ENCODE results near the gene SAMD1. TPM values are rescaled to one million over a fixed set of nuclear protein-coding genes. Genes with fewer than 3 reads are reported as not detected.
A peak's percentile ranks its signal among the peaks of the same experiment; 100 is the strongest.

Gene SAMD1
- total and polyA plus RNA-seq, 2 of the 13 experiments (the other 11 are each of a cell fraction or from before 2014, with no cell fraction given) = 17.5 to 45.0 TPM

- no peak for TF ChIP-seq FUBP1 (CRISPR knock-in tag; IDR thresholded peaks at IDR 0.05; ENCODE audit: borderline replicate concordance)
- TF ChIP-seq BCL3 (CRISPR knock-in tag; IDR thresholded peaks at IDR 0.05) = no peak
- TF ChIP-seq NFIC (IDR thresholded peaks at IDR 0.05; ENCODE audit: low read length) = no peak
Observed at GRCh38 chr19:14119146-14119545, 28.6 kb upstream of the SAMD1 start (continued).

- H3K36me3 ChIP-seq (replicated peaks in 1 of 2; ENCODE audit: control insufficient read depth in 1 of 2, insufficient read depth in 2 of 2, low read length in 2 of 2) = peaks cover 0 to 4% of the 10 kb centered on the region in 2 experiments; a peak in 1 of 5 replicates
- H3K4me3 ChIP-seq (replicated peaks in 1 of 3; ENCODE audit: insufficient read depth in 1 of 3, low read depth in 2 of 3, low read length in 3 of 3) = peak overlapping the region; percentile 66 to 86 (median 75)
- H3K27ac ChIP-seq (ENCODE audit: extremely low read length, insufficient read depth, low read length) = peak overlapping the region; percentile 96
- FAIRE-seq = peak; percentile 56
- POLR2A ChIA-PET = interaction anchor here (0.6 to 2.5 kb wide), 7 partner anchors 10 to 112 kb away, joined by 3 to 21 read pairs (median 4); partner anchors contain the start of genes ASF1B and RFX1
- H3K4me2 ChIP-seq (ENCODE audit: low read depth, low read length) = peak overlapping the region; percentile 100
- peaks cover 12% of the 10 kb centered on the region for H3K79me2 ChIP-seq (ENCODE audit: insufficient read depth, low read length)
- intact Hi-C loops (cut with micrococcal nuclease; ENCODE audit: unreplicated experiment) = loop anchor here (5.0 kb wide), 1 partner anchor 36 kb away; no protein-coding TSS in a partner anchor
- H3K9me3 ChIP-seq (ENCODE audit: low read length) = no peaks in the 10 kb centered on the region
- DNase-seq (ENCODE audit: low spot score) = peak; percentile 71
- peak; percentile 56 for ATAC-seq
- WGBS (ENCODE audit: low lambda C conversion rate) = 0% methylated on average over 14 of the region's 61 CpGs
- peak overlapping the region; percentile 4 for H2AFZ ChIP-seq (ENCODE audit: low read length)
- CTCF ChIA-PET (ENCODE audit: low intra/inter-chr PET ratio, low total read pairs) = interaction anchor here (1.7 kb wide), 1 partner anchor 19 kb away, joined by 6 read pairs; the partner anchor contains the start of gene ASF1B
- peaks cover 48% of the 10 kb centered on the region for H3K4me1 ChIP-seq (ENCODE audit: insufficient read depth, low read length)
- peak overlapping the region; percentile 89 for H3K9ac ChIP-seq (ENCODE audit: insufficient read depth, low read depth, low read length)
- BruUV-seq (replicated peaks) = no TSS peak
- H4K20me1 ChIP-seq (ENCODE audit: insufficient read depth, low read length) = no peaks in the 10 kb centered on the region
- in situ Hi-C loops (cut with HindIII; ENCODE audit: extremely low pct_ligation_motif_present, low pct_unique_long_range_greater_than_20kb) = no loop called here
- H3K27me3 ChIP-seq (ENCODE audit: control insufficient read depth in 1 of 2, insufficient read depth in 2 of 2, low read length in 2 of 2) = no peaks in the 10 kb centered on the region; a peak in 1 of 5 replicates
- TF ChIP-seq THAP8 (CRISPR knock-in tag; IDR thresholded peaks at IDR 0.05; ENCODE audit: borderline replicate concordance) = 0 out of 2 replicates have a peak, but pooled peaks have one; percentile 2
- peak; percentile 79 for TF ChIP-seq ZNF143 (CRISPR knock-in tag; IDR thresholded peaks at IDR 0.05)
- TF ChIP-seq THAP11 (CRISPR knock-in tag; IDR thresholded peaks at IDR 0.05) = peak; percentile 40; the same call in 1 of the 2 replicates
- TF ChIP-seq SKIL (CRISPR knock-in tag; IDR thresholded peaks at IDR 0.05; ENCODE audit: borderline replicate concordance) = no peak; the same call in 1 of the 2 replicates
- TF ChIP-seq SP2 (CRISPR knock-in tag; IDR thresholded peaks at IDR 0.05) = peak; percentile 50; the same call in 1 of the 2 replicates
- no peak for TF ChIP-seq NFKB2 (CRISPR knock-in tag; IDR thresholded peaks at IDR 0.05; ENCODE audit: borderline replicate concordance)
- TF ChIP-seq ADNP (CRISPR knock-in tag; IDR thresholded peaks at IDR 0.05) = no peak
- TF ChIP-seq ZNF329 (CRISPR knock-in tag; IDR thresholded peaks at IDR 0.05; ENCODE audit: low read depth) = 0 out of 2 replicates have a peak, but pooled peaks have one; percentile 66
- TF ChIP-seq MLLT10 (CRISPR knock-in tag; IDR thresholded peaks at IDR 0.05) = no peak
- no peak for TF ChIP-seq TCF12 (IDR thresholded peaks at IDR 0.05)
- TF ChIP-seq TCF12 (CRISPR knock-in tag; IDR thresholded peaks at IDR 0.05) = 0 out of 2 replicates have a peak, but pooled peaks have one; percentile 59
- TF ChIP-seq TARDBP (CRISPR knock-in tag; IDR thresholded peaks at IDR 0.05) = 0 out of 2 replicates have a peak, but pooled peaks have one; percentile 30
Observed at GRCh38 chr19:14118165-14119051, 27.9 kb upstream of the SAMD1 start.
